HEK293 (cell line): Measurements from ENCODE around the gene AEBP1.

Experiments
- CTCF ChIA-PET: fragments of 350-600 bp; formaldehyde crosslinking; extraction: SDS; loops from one replicate; lab custom pipeline; 2021; ENCODE audit warnings: antibody characterized with exemption; lab: Yijun Ruan, JAX
- POLR2A ChIA-PET: fragments of 300-600 bp; formaldehyde crosslinking; extraction: SDS; loops from one replicate; lab custom pipeline; 2020; ENCODE audit warnings: antibody characterized with exemption, inconsistent platforms; lab: Yijun Ruan, JAX
- H3K27ac ChIP-seq: fragments of 200-500 bp; sonication (Bioruptor generic); 2 replicates; pipeline ENCODE4 v1.5.1; 2014; ENCODE audit warnings: low read depth, low read length, control low read depth, inconsistent platforms; ENCODE audit errors: extremely low read depth
- H3K36me3 ChIP-seq, 2 experiments: fragments of 200-500 bp in 1 of 2; sonication (Bioruptor generic) in 1 of 2; 1 replicate in 1 of 2; 2 replicates in 1 of 2; pipeline ENCODE4 v1.5.1; 2014 to 2017; ENCODE audit warnings: inconsistent platforms in 2 of 2, low read length in 2 of 2; ENCODE audit not compliant: control insufficient read depth in 2 of 2, insufficient read depth in 1 of 2
- H3K4me1 ChIP-seq: fragments of 200-500 bp; sonication (Bioruptor generic); 2 replicates; pipeline ENCODE4 v1.5.1; 2014; ENCODE audit warnings: mild to moderate bottlenecking, low read length, inconsistent platforms; ENCODE audit not compliant: control insufficient read depth, insufficient read depth
- H3K4me3 ChIP-seq: 2 replicates; pipeline ENCODE4 v1.5.1; 2011; ENCODE audit warnings: low read depth, mild to moderate bottlenecking, control low read depth, low read length, moderate library complexity
- H3K9me3 ChIP-seq: fragments of 200-500 bp; sonication (Bioruptor generic); 2 replicates; pipeline ENCODE4 v1.5.1; 2014; ENCODE audit warnings: low read depth, low read length, inconsistent platforms; ENCODE audit not compliant: control insufficient read depth, insufficient read depth
- KLF8 ChIP-seq: fragments of 450-650 bp; formaldehyde crosslinking; IDR thresholded peaks from 2 replicates; pipeline ENCODE4 v1.5.1; 2016; ENCODE audit warnings: missing biosample characterization, missing genetic modification characterization
- TRIM28 ChIP-seq: IDR thresholded peaks from 2 replicates; pipeline ENCODE4 v1.6.1; 2011; ENCODE audit warnings: low read length, control low read depth, borderline replicate concordance
- ZBTB11 ChIP-seq: fragments of 450-650 bp; formaldehyde crosslinking; conservative IDR thresholded peaks from 2 replicates; pipeline ENCODE4 v1.5.1; 2016; ENCODE audit warnings: low read depth, missing biosample characterization, missing genetic modification characterization
- ZBTB17 ChIP-seq: fragments of 450-650 bp; formaldehyde crosslinking; IDR thresholded peaks from 2 replicates; pipeline ENCODE4 v1.5.1; 2016; ENCODE audit warnings: missing biosample characterization, missing genetic modification characterization
- ZBTB20 ChIP-seq: fragments of 450-650 bp; formaldehyde crosslinking; IDR thresholded peaks from 2 replicates; pipeline ENCODE4 v1.5.1; 2016; ENCODE audit warnings: missing biosample characterization, missing genetic modification characterization
- ZBTB26 ChIP-seq: fragments of 450-650 bp; formaldehyde crosslinking; optimal IDR thresholded peaks from 2 replicates; pipeline ENCODE3; 2016; ENCODE audit warnings: missing biosample characterization, mild to moderate bottlenecking, missing genetic modification characterization
- ZBTB49 ChIP-seq: fragments of 450-650 bp; formaldehyde crosslinking; IDR thresholded peaks from 2 replicates; pipeline ENCODE4 v1.5.1; 2016; ENCODE audit warnings: missing biosample characterization, missing genetic modification characterization, low read depth
- ZNF19 ChIP-seq: fragments of 450-650 bp; formaldehyde crosslinking; IDR thresholded peaks from 2 replicates; pipeline ENCODE4; 2016; ENCODE audit warnings: missing biosample characterization, missing genetic modification characterization, low read depth
- ZNF311 ChIP-seq: fragments of 450-650 bp; formaldehyde crosslinking; IDR thresholded peaks from 2 replicates; pipeline ENCODE4 v1.5.1; 2017; ENCODE audit warnings: missing biosample characterization, missing genetic modification characterization, borderline replicate concordance
- ZNF366 ChIP-seq: fragments of 450-650 bp; formaldehyde crosslinking; conservative IDR thresholded peaks from 2 replicates; pipeline ENCODE4 v1.5.1; 2016; ENCODE audit warnings: missing biosample characterization, missing genetic modification characterization
- ZNF513 ChIP-seq: fragments of 450-650 bp; IDR thresholded peaks from 2 replicates; pipeline ENCODE4 v1.5.1; 2018; ENCODE audit warnings: missing biosample characterization, missing genetic modification characterization
- ZNF530 ChIP-seq: fragments of 450-650 bp; formaldehyde crosslinking; IDR thresholded peaks from 2 replicates; pipeline ENCODE4 v1.5.1; 2016; ENCODE audit warnings: low read depth, missing biosample characterization, missing genetic modification characterization
- ZNF76 ChIP-seq: fragments of 450-650 bp; formaldehyde crosslinking; IDR thresholded peaks from 2 replicates; pipeline ENCODE4; 2016; ENCODE audit warnings: low read depth, missing biosample characterization, missing genetic modification characterization, borderline replicate concordance
- ZNF785 ChIP-seq: fragments of 450-650 bp; formaldehyde crosslinking; IDR thresholded peaks from 2 replicates; pipeline ENCODE4 v1.5.1; 2016; ENCODE audit warnings: missing biosample characterization, missing genetic modification characterization
- ZNF837 ChIP-seq: fragments of 450-650 bp; formaldehyde crosslinking; IDR thresholded peaks from 2 replicates; pipeline ENCODE4 v1.5.1; 2016; ENCODE audit warnings: missing biosample characterization, missing genetic modification characterization
- TF ChIP-seq, protein P1 (sequence below): fragments of 450-650 bp; formaldehyde crosslinking; IDR thresholded peaks from 2 replicates; pipeline ENCODE4 v1.5.1; 2016; ENCODE audit warnings: missing biosample characterization, missing genetic modification characterization
- TF ChIP-seq, protein P2 (sequence below): fragments of 450-650 bp; formaldehyde crosslinking; IDR thresholded peaks from 2 replicates; pipeline ENCODE4 v1.5.1; 2016; ENCODE audit warnings: missing biosample characterization, missing genetic modification characterization

AEBP1 gene

DNA sequence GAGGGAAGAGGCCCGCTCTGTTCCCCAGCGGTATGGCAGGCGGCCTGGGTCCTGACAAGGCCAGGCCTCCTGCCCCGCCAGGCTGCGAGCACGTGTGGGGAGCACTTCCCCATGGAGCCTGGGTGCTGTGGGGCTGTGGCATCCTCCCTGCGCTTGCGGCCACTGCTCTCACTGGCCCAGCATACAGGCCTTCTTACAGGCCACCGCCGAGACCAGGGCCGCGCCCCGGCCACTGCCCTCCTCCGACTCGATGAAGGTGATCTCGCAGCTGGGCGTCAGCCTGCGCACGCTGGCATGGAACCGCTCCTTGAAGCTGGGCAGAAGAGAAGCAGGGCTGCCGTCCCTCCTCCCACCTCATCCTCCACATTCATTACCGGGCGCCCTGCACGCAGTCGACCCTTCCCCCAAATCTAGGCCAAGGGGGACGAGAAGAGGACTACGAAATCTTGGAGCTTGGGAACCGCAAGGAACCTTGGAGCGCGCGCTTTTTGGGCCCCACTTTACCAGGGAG, 40.9 kb downstream of the AEBP1 start:
- no peak overlapping the region for H3K27ac ChIP-seq
- ChIA-PET CTCF (no interaction called here), POLR2A (no interaction called here)
- no peak overlapping the region for H3K4me3 ChIP-seq
- no peak for TF ChIP-seq ZNF530 (tag by site-specific recombination)
- TF ChIP-seq ZBTB49, result no peak
- no peak for TF ChIP-seq ZNF19 (tag by site-specific recombination)
- no peak for TF ChIP-seq KLF8 (tag by site-specific recombination)
- TF ChIP-seq ZNF366 (tag by site-specific recombination), result no peak
- TF ChIP-seq TRIM28, result no peak
- TF ChIP-seq ZNF311 (tag by site-specific recombination), result no peak
- TF ChIP-seq, protein P1, sequence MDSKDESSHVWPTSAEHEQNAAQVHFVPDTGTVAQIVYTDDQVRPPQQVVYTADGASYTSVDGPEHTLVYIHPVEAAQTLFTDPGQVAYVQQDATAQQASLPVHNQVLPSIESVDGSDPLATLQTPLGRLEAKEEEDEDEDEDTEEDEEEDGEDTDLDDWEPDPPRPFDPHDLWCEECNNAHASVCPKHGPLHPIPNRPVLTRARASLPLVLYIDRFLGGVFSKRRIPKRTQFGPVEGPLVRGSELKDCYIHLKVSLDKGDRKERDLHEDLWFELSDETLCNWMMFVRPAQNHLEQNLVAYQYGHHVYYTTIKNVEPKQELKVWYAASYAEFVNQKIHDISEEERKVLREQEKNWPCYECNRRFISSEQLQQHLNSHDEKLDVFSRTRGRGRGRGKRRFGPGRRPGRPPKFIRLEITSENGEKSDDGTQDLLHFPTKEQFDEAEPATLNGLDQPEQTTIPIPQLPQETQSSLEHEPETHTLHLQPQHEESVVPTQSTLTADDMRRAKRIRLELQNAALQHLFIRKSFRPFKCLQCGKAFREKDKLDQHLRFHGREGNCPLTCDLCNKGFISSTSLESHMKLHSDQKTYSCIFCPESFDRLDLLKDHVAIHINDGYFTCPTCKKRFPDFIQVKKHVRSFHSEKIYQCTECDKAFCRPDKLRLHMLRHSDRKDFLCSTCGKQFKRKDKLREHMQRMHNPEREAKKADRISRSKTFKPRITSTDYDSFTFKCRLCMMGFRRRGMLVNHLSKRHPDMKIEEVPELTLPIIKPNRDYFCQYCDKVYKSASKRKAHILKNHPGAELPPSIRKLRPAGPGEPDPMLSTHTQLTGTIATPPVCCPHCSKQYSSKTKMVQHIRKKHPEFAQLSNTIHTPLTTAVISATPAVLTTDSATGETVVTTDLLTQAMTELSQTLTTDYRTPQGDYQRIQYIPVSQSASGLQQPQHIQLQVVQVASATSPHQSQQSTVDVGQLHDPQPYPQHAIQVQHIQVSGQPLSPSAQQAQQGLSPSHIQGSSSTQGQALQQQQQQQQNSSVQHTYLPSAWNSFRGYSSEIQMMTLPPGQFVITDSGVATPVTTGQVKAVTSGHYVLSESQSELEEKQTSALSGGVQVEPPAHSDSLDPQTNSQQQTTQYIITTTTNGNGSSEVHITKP (tag by site-specific recombination), result no peak
- TF ChIP-seq ZBTB26 (tag by site-specific recombination), result no peak
- TF ChIP-seq ZBTB20 (tag by site-specific recombination), result no peak
- TF ChIP-seq ZNF76, result no peak
- TF ChIP-seq ZNF513 (tag by site-specific recombination), result no peak
- no peak for TF ChIP-seq ZNF785
- TF ChIP-seq, protein P2, sequence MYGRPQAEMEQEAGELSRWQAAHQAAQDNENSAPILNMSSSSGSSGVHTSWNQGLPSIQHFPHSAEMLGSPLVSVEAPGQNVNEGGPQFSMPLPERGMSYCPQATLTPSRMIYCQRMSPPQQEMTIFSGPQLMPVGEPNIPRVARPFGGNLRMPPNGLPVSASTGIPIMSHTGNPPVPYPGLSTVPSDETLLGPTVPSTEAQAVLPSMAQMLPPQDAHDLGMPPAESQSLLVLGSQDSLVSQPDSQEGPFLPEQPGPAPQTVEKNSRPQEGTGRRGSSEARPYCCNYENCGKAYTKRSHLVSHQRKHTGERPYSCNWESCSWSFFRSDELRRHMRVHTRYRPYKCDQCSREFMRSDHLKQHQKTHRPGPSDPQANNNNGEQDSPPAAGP, result no peak
- no peak for TF ChIP-seq ZBTB11 (tag by site-specific recombination)
- no peak for TF ChIP-seq ZNF837
- TF ChIP-seq ZBTB17 (tag by site-specific recombination), result no peak
- H3K36me3 ChIP-seq, result no peaks in the 10 kb centered on the region
- H3K4me1 ChIP-seq, result no peaks in the 10 kb centered on the region
- no peaks in the 10 kb centered on the region for H3K9me3 ChIP-seq
